DMS153 (cell line): ENCODE results near the gene PCDHGA3.
"Not testable (repeated sequence)": the region's sequence is repeated elsewhere in the genome, so short reads cannot be mapped to it uniquely, and the experiment has no call there.

Experiments used
- DNase-seq: peaks from one replicate; lab custom pipeline; 2025; lab: John Stamatoyannopoulos, UW

Gene PCDHGA3

DNA sequence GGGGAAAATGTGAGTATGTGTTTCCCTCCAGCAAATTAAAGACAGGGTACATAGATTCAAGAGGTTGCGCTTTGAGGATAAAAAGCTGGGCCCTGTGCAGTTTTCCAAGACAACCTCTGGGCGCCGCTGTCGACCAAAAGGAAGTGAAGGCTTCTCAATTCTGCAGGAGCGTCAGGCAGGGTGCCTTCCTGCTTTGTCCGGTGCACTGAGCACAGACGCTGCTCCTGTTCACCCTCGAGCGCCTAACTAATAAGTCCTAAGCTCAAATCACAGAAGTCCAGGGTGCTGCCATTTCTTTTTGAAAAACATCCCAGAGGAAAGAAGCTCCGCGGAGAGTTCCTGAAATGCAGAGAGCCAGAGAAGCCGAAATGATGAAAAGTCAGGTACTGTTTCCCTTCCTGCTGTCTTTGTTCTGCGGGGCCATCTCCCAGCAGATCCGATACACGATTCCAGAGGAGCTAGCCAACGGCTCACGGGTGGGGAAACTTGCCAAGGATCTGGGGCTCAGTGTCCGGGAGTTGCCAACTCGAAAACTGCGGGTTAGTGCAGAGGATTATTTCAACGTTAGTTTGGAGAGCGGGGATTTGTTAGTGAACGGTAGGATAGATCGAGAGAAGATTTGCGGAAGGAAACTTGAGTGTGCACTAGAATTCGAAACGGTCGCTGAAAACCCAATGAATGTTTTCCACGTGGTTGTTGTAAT is 6.4 kb downstream of the PCDHGA3 start, which contains the start of gene PCDHGB1:
Gene PCDHGB1, plus strand, starts transcription at position 183 of the 703 bp plus-strand sequence. Its CDS starts 162 bp downstream, at position 345.
- no peak for DNase-seq

DNA sequence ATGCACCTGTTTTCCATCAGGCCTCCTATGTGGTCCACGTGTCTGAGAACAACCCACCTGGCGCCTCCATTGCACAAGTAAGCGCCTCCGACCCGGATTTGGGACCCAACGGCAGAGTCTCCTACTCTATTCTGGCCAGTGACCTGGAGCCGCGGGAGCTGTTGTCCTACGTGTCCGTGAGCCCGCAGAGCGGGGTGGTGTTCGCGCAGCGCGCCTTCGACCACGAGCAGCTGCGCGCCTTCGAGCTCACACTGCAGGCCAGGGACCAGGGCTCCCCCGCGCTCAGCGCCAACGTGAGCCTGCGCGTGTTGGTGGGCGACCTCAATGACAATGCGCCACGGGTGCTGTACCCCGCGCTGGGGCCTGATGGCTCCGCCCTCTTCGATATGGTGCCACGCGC is 8.0 kb downstream of the PCDHGA3 start:
- DNase-seq = no peak

DNA sequence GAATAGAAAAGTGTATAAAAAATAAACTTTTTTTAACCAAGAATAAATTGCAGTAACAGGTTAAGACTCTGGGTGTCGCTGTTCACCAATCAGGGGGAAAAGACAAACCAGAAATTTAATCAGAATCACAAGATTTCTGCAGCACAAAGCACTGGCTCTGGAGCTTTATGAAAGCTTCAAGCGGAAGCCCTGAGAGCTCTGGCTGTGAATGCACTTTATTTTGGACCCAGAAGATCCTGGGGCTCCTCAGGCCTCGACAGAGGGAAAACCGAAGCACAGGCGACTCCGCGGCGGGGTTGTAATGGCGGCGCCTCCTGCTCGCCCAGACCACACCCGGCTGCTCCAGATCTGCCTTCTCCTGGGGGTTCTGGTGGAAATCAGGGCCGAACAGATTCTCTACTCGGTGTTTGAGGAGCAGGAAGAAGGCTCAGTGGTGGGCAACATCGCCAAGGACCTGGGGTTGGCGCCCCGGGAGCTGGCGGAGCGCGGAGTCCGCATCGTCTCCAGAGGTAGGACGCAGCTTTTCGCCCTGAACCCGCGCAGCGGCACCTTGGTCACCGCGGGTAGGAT is 11.4 kb downstream of the PCDHGA3 start, which contains the start of gene PCDHGA4:
Gene PCDHGA4, plus strand, starts transcription at position 122 of the 570 bp plus-strand sequence. Its CDS starts 87 bp downstream, at position 209.
- DNase-seq = no peak

DNA sequence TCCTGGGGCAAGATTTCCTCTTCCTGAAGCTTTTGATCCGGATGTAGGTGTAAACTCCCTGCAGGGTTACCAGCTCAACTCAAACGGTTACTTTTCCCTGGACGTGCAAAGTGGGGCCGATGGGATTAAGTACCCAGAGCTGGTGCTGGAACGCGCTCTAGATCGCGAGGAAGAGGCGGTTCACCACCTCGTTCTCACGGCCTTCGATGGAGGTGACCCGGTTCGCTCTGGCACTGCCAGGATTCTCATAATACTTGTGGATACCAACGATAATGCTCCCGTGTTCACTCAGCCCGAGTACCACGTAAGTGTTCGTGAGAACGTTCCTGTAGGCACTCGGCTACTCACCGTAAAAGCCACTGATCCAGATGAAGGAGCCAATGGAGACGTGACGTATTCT is 12.0 kb downstream of the PCDHGA3 start:
- DNase-seq = no peak

DNA sequence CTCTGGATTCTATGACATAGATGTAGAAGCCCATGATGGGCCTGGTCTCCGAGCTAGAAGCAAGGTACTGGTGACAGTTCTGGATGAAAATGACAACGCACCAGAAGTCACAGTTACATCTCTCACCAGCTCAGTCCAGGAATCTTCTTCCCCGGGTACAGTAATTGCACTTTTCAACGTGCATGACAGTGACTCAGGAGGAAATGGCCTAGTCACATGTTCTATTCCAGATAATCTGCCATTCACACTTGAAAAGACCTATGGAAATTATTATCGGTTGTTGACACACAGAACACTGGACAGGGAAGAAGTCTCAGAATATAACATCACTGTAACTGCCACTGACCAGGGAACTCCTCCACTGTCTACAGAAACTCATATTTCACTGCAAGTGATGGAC is 12.5 kb downstream of the PCDHGA3 start:
- no peak for DNase-seq

DNA sequence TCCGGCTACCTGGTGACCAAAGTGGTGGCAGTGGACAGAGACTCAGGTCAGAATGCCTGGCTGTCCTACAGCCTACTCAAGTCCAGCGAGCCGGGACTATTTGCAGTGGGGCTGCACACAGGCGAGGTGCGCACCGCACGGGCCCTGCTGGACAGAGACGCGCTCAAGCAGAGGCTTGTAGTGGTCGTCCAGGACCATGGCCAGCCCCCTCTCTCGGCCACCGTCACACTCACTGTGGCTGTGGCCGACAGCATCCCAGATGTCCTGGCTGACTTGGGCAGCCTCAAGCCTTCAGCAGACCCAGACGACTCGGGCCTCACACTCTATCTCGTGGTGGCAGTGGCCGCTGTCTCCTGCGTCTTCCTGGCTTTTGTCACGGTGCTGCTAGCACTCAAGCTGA is 13.3 kb downstream of the PCDHGA3 start:
- no peak for DNase-seq

DNA sequence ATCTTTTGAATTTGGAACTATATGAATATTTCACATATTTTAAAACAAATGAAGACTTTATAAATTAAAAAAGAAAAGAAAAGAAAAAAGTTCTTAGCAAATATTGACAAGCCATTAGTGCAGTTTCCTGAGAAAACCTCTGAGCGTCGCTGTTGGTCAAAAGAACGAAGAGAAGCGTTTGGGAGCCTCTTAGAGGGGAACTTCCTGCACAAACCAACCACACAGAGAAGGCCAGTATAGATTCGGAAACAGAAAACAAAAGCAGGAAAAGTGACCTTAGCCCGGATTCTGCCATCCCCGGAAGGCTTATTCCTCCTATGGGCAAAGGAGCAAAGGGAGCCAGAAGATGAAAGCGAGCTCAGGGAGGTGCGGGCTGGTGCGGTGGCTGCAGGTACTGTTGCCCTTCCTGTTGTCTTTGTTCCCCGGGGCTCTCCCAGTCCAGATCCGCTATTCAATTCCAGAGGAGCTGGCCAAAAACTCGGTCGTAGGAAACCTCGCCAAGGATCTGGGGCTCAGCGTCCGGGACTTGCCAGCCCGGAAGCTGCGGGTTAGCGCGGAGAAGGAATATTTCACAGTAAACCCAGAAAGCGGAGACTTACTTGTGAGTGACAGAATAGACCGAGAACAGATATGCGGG is 16.3 kb downstream of the PCDHGA3 start, which contains the start of gene PCDHGB2:
Gene PCDHGB2, plus strand, starts transcription at position 205 of the 637 bp plus-strand sequence. Its CDS starts 142 bp downstream, at position 347.
- DNase-seq = no peak

DNA sequence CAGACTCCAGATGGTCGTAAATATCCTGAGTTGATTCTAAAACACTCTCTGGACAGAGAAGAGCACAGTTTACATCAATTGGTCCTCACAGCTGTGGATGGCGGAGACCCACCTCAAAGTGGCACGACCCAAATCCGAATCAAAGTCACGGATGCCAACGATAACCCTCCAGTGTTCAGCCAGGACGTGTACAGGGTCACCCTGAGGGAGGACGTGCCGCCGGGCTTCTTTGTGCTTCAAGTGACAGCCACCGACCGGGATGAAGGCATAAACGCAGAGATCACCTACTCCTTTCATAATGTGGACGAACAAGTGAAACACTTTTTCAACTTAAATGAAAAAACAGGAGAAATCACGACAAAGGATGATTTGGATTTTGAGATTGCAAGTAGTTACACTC is 17.1 kb downstream of the PCDHGA3 start:
- DNase-seq = no peak

DNA sequence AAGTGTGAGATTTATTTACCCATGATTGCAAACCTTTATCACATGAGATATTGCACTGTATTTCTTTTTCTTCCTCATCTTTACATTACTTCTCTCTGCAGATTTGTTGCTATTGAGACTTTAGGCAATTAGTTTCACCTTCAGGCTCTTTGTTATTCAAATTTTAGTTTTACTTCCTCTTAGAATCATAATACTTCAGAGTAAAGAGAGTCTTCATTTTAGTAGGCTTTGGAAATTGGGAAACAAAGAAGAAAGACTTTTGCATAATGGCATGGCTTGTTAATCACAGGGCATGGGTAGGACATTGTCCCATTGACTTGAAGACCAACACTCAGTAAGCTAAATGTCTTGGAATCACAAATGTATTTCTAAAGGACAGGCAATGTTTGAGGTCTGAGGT is 19.1 kb downstream of the PCDHGA3 start:
- DNase-seq = no peak

DNA sequence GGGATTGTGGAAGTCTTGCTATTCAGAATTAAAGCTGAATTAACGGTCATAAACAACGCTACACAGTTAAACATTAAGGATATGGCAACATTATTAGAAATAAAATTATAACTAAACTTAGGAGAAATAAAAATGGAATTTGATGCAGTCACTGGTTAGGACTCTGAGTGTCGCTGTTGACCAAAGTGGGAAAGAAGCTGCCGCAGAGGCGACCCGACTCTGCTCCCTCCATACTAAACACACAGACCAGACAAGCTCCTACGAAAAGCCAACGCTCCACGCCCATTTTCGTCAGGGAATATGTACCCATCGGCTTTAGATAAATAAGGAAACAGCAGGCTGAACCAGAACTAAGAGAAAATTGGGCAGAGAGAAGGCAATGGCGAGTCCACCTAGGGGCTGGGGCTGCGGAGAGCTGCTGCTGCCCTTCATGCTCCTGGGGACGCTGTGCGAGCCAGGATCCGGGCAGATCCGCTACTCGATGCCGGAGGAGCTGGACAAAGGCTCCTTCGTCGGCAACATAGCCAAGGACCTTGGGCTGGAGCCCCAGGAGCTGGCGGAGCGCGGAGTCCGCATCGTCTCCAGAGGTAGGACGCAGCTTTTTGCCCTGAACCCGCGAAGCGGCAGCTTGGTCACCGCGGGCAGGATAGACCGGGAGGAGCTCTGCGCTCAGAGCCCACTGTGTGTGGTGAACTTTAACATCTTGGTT is 20.5 kb downstream of the PCDHGA3 start, which contains the start of gene PCDHGA5:
Gene PCDHGA5, plus strand, starts transcription at position 211 of the 709 bp plus-strand sequence. Its CDS starts 169 bp downstream, at position 380.
- no peak for DNase-seq

DNA sequence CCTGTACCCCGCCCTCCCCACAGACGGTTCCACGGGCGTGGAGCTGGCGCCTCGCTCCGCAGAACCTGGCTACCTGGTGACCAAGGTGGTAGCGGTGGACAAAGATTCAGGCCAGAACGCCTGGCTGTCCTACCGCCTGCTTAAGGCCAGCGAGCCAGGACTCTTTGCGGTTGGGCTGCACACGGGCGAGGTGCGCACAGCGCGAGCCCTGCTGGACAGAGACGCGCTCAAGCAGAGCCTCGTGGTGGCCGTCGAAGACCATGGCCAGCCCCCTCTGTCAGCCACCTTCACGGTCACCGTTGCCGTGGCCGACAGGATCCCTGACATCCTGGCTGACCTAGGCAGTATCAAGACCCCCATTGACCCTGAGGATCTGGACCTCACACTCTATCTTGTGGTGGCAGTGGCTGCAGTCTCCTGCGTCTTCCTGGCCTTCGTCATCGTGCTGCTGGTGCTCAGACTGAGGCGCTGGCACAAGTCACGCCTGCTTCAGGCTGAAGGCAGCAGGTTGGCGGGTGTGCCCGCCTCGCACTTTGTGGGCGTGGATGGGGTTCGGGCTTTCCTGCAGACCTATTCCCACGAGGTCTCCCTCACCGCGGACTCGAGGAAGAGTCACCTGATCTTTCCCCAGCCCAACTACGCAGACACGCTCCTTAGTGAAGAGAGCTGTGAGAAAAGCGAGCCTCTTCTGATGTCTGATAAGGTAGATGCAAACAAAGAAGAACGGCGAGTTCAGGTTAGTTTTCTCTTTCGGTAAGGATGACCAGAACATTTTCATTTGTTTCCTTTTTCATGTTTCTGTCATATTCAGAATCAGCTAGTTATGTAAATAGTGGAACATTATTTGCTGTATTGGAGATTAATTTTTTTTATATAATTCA is 22.6 kb downstream of the PCDHGA3 start:
- no peak for DNase-seq

DNA sequence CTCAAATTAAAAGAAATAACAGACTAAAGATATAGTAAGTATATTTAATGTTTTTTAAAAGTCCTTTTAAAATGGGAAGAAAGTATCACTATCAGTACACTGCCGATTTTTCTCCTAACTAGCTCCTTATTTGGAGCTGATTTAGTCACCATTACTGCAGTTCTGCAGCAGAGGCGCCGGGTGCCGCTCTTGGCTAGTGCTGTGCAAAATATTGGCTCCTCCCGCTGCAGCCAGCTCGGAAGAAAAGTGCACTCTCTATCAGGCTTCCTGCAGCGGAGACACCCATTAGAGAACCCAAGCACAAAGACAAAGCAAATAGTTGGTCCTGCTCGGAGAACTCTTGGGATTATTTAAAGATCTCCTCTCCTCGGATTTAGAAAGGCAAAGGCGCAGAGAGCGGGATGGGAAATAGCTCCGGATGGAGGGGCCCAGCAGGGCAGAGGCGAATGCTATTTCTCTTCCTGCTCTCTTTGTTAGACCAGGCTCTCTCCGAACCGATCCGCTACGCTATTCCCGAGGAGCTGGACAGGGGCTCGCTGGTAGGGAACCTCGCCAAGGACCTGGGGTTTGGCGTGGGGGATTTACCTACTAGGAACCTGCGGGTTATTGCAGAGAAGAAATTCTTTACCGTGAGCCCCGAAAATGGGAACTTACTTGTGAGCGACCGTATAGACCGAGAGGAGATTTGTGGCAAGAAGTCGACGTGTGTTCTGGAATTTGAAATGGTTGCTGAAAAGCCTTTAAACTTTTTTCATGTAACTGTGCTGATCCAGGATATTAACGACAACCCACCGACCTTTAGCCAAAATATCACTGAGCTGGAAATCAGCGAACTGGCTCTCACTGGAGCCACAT is 26.6 kb downstream of the PCDHGA3 start, which contains the start of gene PCDHGB3:
Gene PCDHGB3, plus strand, starts transcription at position 249 of the 855 bp plus-strand sequence. Its CDS starts 153 bp downstream, at position 402.
- no peak for DNase-seq

DNA sequence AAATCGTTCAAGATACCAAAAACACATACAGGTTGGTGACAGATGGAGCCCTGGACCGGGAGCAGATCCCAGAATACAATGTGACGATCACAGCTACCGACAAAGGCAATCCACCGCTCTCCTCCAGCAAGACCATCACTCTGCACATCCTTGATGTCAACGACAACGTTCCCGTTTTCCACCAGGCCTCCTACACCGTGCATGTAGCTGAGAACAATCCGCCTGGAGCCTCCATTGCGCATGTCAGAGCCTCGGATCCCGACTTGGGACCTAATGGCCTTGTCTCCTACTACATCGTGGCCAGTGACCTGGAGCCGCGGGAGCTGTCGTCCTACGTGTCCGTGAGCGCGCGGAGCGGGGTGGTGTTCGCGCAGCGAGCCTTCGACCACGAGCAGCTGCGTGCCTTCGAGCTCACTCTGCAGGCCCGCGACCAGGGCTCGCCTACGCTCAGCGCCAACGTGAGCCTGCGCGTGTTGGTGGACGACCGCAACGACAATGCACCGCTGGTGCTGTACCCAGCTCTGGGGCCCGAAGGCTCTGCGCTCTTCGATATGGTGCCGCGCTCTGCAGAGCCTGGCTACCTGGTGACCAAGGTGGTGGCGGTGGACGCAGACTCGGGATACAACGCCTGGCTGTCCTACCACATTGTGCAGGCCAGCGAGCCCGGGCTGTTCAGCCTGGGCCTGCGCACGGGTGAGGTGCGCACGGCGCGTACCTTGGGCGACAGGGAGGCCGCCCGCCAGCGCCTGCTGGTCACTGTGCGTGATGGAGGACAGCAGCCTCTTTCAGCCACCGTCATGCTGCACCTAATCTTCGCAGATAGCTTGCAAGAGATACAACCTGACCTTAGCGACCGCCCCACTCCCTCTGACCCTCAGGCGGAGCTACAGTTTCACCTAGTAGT is 28.2 kb downstream of the PCDHGA3 start:
- DNase-seq = no peak

DNA sequence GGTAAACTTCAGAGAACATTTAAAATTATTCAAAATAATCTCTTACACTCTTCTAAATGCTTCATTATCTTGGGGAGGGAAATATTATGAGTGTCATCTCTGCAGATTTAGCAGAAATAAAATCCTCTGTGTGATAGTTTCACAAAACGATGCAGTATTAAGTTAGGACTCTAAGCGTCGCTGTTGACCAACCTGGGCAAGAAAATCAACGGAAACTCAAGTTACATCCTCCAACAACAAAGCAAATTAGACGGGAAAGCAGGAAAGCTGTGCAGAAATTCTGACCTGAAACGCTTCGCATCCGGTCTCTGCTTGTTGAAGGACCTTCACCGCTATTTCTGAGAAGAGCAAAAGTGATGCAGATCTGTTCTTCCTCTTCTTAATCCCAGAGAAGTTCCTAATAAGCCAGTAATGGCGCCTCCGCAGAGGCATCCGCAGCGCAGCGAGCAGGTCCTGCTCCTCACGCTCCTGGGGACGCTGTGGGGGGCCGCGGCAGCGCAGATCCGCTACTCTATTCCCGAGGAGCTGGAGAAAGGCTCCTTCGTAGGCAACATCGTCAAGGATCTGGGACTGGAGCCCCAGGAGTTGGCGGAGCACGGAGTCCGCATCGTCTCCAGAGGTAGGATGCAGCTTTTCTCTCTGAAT is 30.2 kb downstream of the PCDHGA3 start, which contains the start of gene PCDHGA6:
Gene PCDHGA6, plus strand, starts transcription at position 219 of the 645 bp plus-strand sequence. Its CDS starts 193 bp downstream, at position 412.
- no peak for DNase-seq

DNA sequence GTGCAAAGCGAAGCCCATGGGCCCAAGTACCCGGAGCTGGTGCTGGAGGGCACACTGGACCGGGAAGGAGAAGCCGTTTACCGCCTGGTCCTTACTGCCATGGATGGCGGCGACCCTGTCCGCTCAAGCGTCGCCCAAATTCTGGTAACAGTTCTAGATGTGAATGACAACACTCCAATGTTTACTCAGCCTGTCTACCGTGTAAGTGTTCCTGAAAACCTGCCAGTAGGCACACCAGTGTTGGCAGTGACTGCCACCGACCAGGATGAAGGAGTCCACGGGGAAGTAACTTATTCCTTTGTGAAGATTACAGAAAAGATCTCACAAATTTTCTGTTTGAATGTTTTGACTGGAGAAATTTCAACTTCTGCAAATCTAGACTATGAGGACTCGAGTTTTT is 31.0 kb downstream of the PCDHGA3 start:
- DNase-seq = no peak

DNA sequence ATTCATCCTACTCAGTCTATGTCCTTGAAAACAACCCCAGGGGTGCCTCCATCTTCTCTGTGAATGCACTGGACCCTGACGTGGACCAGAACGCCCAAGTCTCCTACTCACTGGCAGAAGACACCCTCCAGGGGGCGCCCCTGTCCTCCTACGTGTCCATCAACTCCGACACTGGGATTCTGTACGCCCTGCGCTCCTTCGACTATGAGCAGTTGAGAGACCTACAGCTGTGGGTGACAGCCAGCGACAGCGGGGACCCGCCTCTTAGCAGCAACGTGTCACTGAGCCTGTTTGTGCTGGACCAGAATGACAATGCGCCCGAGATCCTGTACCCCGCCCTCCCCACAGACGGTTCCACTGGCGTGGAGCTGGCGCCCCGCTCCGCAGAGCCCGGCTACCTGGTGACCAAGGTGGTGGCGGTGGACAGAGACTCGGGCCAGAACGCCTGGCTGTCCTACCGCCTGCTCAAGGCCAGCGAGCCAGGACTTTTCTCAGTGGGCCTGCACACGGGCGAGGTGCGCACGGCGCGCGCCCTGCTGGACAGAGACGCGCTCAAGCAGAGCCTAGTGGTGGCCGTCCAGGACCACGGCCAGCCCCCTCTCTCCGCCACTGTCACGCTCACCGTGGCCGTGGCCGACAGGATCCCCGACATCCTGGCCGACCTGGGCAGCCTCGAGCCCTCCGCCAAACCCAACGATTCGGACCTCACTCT is 32.0 kb downstream of the PCDHGA3 start:
- DNase-seq = not testable (repeated sequence)

DNA sequence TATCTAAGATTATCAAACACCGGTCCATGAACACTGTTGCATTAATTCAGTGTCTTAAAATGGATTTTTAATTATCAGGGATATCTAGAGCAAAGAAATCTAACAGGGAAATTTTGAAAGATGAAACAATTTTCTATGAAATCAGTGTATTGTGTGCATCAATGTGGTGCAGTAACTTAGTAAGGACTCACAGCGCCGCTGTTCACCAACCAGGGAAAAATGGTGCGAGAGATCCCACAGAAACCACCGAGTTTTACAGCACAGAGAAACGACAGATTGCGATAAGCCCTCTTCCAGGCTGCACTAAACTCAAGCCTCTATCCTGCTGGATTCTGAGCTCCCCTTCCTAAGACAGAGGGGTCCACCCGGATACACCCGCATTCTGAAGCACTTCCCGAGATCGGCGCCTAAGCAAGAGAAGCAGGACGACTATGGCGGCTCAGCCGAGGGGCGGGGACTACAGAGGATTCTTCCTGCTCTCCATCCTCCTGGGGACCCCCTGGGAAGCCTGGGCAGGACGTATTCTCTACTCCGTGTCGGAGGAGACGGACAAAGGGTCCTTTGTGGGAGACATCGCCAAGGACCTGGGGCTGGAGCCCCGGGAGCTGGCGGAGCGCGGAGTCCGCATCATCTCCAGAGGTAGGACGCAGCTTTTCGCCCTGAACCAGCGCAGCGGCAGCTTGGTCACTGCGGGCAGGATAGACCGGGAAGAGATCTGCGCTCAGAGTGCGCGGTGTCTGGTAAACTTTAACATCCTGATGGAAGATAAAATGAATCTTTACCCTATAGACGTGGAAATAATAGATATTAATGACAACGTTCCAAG is 39.1 kb downstream of the PCDHGA3 start, which contains the start of gene PCDHGA7:
Gene PCDHGA7, plus strand, starts transcription at position 274 of the 826 bp plus-strand sequence. Its CDS starts 158 bp downstream, at position 432.
- no peak for DNase-seq
